Measurements from ENCODE around the gene SLC36A1. TPM values are rescaled to one million over a fixed set of nuclear protein-coding genes. Genes with fewer than 3 reads are reported as not detected.

SLC36A1 gene
- total RNA-seq, 1 donor from 2014 or later = 14.2 TPM

- Mint-ChIP-seq H3K27ac (no peak overlapping the region), H3K36me3 (ENCODE audit: insufficient read depth) (peaks cover 7% of the 10 kb centered on the region), H3K4me3 (ENCODE audit: low read depth) (no peak overlapping the region), H3K4me1 (ENCODE audit: low read depth) (peaks cover 2% of the 10 kb centered on the region), H3K27me3 (no peaks in the 10 kb centered on the region), H3K9me3 (ENCODE audit: low read depth) (no peaks in the 10 kb centered on the region)
- no peak for DNase-seq (ENCODE audit: low spot score, unreplicated experiment)
- no peak for TF ChIP-seq CTCF (IDR thresholded peaks at IDR 0.05; ENCODE audit: unreplicated experiment)
Measured at GRCh38 chr5:151467576-151467975, 20.2 kb downstream of the SLC36A1 start.

GRCh38 chr5:151469386-151469785, 22.0 kb downstream of the SLC36A1 start:
- Mint-ChIP-seq H3K27ac (no peak overlapping the region), H3K4me3 (ENCODE audit: low read depth) (no peak overlapping the region)
- no peak for TF ChIP-seq CTCF (IDR thresholded peaks at IDR 0.05; ENCODE audit: unreplicated experiment)

GRCh38 chr5:151469992-151470391, 22.6 kb downstream of the SLC36A1 start:
- no peak for TF ChIP-seq CTCF (IDR thresholded peaks at IDR 0.05; ENCODE audit: unreplicated experiment)
- Mint-ChIP-seq H3K36me3 (ENCODE audit: insufficient read depth) (peaks cover 6% of the 10 kb centered on the region), H3K27me3 (no peaks in the 10 kb centered on the region), H3K4me3 (ENCODE audit: low read depth) (no peak overlapping the region), H3K4me1 (ENCODE audit: low read depth) (peaks cover 2% of the 10 kb centered on the region), H3K9me3 (ENCODE audit: low read depth) (no peaks in the 10 kb centered on the region), H3K27ac (no peak overlapping the region)
- DNase-seq (ENCODE audit: low spot score, unreplicated experiment) = no peak

More at GRCh38 chr5:151469386-151469785, 22.0 kb downstream of the SLC36A1 start:
- DNase-seq (ENCODE audit: low spot score, unreplicated experiment) = no peak
- no peaks in the 10 kb centered on the region for H3K27me3 Mint-ChIP-seq
- H3K36me3 Mint-ChIP-seq (ENCODE audit: insufficient read depth) = peaks cover 7% of the 10 kb centered on the region
- no peaks in the 10 kb centered on the region for H3K9me3 Mint-ChIP-seq (ENCODE audit: low read depth)
- peaks cover 2% of the 10 kb centered on the region for H3K4me1 Mint-ChIP-seq (ENCODE audit: low read depth)

GRCh38 chr5:151470439-151470838, 23.0 kb downstream of the SLC36A1 start:
- peaks cover 2% of the 10 kb centered on the region for H3K4me1 Mint-ChIP-seq (ENCODE audit: low read depth)
- no peak for DNase-seq (ENCODE audit: low spot score, unreplicated experiment)
- H3K4me3 Mint-ChIP-seq (ENCODE audit: low read depth) = no peak overlapping the region
- peak overlapping the region; percentile 18 for H3K27ac Mint-ChIP-seq
- peaks cover 6% of the 10 kb centered on the region for H3K36me3 Mint-ChIP-seq (ENCODE audit: insufficient read depth)
- TF ChIP-seq CTCF (IDR thresholded peaks at IDR 0.05; ENCODE audit: unreplicated experiment) = no peak
- H3K27me3 Mint-ChIP-seq = no peaks in the 10 kb centered on the region
- no peaks in the 10 kb centered on the region for H3K9me3 Mint-ChIP-seq (ENCODE audit: low read depth)

- no peak overlapping the region for H3K27ac Mint-ChIP-seq
- H3K36me3 Mint-ChIP-seq (ENCODE audit: insufficient read depth) = peaks cover 4% of the 10 kb centered on the region
- no peak for DNase-seq (ENCODE audit: low spot score, unreplicated experiment)
- H3K4me1 Mint-ChIP-seq (ENCODE audit: low read depth) = peaks cover 2% of the 10 kb centered on the region
- H3K4me3 Mint-ChIP-seq (ENCODE audit: low read depth) = no peak overlapping the region
- H3K9me3 Mint-ChIP-seq (ENCODE audit: low read depth) = no peaks in the 10 kb centered on the region
- no peak for TF ChIP-seq CTCF (IDR thresholded peaks at IDR 0.05; ENCODE audit: unreplicated experiment)
- H3K27me3 Mint-ChIP-seq = no peaks in the 10 kb centered on the region
Measured at GRCh38 chr5:151471276-151471675, 23.9 kb downstream of the SLC36A1 start.

Data from progenitor cell of endocrine pancreas (in vitro differentiated cells).